HG02759 (cell line): ENCODE measurements around the gene ZDHHC5.

Source experiments
- ATAC-seq: cut with Tn5 transposase; IDR thresholded peaks from one replicate; pipeline ENCODE4 v1.9.1; 2021; ENCODE audit warnings: mild to moderate bottlenecking, moderate library complexity; ENCODE audit not compliant: unreplicated experiment

The ZDHHC5 gene, protein sequence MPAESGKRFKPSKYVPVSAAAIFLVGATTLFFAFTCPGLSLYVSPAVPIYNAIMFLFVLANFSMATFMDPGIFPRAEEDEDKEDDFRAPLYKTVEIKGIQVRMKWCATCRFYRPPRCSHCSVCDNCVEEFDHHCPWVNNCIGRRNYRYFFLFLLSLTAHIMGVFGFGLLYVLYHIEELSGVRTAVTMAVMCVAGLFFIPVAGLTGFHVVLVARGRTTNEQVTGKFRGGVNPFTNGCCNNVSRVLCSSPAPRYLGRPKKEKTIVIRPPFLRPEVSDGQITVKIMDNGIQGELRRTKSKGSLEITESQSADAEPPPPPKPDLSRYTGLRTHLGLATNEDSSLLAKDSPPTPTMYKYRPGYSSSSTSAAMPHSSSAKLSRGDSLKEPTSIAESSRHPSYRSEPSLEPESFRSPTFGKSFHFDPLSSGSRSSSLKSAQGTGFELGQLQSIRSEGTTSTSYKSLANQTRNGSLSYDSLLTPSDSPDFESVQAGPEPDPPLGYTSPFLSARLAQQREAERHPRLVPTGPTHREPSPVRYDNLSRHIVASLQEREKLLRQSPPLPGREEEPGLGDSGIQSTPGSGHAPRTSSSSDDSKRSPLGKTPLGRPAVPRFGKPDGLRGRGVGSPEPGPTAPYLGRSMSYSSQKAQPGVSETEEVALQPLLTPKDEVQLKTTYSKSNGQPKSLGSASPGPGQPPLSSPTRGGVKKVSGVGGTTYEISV

DNA sequence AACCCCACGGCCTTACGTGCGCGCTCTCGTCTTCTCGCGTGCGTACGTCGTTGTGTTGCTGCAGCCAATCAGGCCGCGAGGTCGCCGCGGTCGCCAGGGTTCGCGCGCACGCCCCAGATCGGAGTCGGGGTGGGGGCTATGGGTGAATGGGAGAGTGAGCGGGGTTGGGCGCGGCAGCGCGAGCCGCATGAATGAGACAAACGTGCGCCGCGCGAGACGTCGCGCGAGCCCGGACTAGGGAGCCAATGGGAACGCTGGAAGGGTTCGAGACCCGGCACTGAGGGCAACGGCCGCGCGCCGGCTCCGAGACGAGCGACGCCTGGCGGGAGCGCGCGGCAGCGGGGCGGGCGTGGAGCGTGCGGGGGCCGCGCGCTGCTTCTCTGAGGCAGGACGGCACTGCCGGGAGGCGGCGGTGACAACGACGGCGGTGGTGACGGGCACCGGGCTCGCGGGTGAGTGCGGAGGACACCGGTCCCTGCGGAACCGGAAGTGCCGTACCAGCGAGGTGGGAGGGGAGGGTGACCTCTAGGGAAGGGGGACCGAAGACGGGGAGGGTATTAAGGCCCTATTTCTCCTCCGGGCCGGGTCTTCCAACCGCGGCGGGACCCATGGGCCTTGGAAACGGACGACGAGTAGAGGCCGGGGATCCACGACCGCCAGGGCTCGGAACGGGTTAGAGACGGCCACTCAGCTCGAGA is at the start of gene ZDHHC5:
Gene ZDHHC5, plus strand, starts transcription at position 379 of the 698 bp plus-strand sequence. CDS start 4,977 bp downstream, outside the sequence.
- peak; percentile 88 for ATAC-seq

DNA sequence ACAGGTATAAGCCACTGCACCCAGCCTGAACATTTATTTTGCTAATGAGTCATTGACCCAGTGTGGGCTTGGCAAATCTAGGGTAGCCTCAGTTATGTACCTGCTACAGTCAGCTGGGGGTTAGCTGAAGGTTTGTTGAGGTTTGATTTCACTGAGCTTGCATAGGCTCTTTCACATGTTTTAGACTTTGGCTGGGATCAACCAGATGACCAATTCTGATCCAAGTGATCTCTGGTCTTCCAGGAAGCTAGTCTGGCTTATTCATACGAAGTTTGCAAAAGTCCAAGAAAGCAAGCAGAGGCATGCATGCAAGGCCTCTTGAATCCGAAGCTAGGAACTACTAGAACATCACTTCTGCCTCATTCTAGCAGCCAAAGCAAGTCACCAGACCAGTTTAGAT is 49.5 kb upstream of the ZDHHC5 start:
- ATAC-seq: no peak

DNA sequence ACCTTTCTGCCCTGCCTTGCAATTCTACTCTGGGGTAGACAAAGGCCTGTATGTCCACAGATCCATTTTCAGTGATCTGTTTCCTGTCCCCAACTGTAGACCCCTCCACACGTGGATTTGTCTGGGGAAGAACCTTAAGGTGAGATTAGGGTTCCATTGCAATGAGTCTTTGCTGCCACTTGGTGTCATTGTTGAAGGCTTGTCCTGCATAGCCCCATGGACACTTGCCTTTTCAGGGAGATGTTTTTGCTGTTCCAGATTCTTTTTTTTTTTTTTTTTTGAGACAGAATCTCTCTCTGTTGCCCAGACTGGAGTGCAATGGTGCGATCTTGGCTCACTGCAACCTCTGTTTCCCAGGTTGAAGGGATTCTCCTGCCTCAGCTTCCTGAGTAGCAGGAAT is 48.6 kb upstream of the ZDHHC5 start:
- ATAC-seq: no peak

DNA sequence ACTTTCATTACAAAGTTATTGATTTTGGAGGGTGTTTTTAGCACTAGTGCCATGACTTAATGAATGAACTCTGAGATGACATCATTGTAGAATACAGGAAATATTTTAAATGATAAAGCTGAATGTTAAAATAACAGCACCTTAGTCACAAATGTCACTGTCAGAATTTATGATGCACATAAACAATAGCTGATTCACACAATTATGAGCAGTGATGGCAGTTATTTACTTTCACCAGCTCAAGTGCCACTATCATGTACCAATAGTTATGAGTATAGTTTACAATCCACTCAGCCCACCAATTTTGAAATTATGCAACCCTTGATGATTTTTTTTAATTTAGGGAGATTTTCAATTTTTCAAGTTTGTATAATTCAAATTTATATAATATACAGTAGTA is 47.4 kb upstream of the ZDHHC5 start:
- no peak for ATAC-seq

DNA sequence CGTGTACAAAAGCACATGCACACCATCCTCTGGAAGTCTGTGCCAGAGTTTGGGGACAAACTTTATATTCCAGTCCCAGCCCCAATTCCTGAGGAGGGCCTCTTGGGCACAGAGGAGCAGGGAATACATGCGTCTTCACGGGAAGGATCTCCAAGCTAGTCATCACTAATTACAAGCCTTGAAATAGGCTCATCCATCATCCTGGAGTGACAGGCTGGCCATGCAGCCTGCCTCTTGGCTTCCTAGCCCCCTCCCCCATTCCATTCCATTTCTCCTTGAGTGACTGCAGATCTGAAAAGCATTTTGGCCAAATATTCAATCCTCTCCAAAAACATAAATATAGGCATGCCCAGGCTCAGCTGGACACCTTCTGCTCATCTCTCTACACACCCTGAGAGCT is 45.7 kb upstream of the ZDHHC5 start:
- no peak for ATAC-seq

DNA sequence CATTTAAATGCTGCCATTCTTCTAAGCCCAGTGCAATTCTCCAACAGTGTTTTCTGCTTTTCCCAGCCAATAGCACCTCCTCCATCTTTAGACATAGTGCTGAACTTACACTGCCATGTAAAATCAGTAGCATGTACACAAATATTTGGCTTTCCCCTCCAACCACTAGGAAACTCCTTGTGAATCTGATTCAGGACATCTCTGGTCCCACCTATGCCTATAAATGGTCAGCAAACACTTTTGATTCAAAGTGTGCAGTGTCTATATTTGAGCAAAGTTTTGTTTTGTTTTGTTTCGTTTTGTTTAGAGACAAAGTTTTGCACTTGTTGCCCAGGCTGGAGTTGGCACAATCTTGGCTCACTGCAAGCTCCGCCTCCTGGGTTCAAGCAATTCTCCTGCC is 43.0 kb upstream of the ZDHHC5 start:
- ATAC-seq: no peak

DNA sequence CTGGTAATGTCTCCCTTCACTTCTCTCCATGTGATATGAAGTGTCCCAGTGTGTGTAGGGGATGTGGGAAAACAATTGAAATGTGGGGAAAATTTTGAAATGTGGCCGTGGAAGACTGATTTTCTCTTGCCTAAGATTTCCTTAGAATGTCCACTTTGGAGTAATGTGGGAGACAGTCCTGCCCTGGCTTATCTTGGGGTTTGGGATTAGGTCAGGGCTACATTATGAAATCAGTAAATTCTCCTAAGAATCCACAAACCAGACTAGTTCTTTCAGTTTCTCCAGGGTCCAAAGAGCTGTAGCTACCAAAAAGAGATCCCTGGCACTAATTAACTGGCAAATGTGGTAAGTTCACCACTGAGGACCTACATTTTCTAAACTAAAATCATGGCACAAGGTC is 41.0 kb upstream of the ZDHHC5 start:
- no peak for ATAC-seq

DNA sequence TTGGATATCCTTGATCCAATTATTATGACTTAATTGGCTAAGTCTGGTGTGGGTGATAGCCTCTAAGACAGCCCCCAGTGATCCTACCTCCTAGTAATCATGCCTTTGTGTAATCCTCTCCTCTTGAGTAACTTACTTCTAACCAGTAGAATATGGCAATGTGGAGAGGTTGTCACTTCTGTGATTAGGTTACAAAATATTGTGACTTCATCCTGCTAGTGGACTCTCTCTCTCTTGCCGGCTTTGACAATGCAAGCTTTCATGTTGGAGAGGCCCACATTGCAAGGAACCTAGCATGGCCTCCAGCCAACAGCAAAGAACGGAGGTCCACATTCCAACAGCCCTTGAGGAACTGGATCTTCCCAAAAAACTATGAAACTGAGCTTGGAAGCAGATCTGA is 37.7 kb upstream of the ZDHHC5 start:
- no peak for ATAC-seq

DNA sequence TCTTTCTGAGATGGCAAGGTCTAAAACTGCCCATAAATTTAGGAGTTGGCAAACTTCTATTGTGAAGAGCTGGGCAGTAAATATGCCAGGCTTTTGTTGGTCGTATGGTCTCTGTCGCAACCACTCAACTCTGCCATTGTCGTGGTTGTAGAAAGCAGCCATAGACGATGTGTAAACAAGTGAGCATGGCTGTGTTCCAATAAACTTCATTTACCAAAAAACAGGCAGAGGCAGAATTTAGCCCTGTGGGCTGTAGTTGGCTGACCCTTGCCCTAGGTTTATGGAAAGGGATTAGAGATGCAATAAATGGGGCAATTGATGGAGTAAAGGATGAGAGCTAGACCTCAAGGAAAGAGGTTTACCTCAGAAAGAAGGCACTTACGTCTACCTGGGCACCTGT is 35.8 kb upstream of the ZDHHC5 start:
- no peak for ATAC-seq

DNA sequence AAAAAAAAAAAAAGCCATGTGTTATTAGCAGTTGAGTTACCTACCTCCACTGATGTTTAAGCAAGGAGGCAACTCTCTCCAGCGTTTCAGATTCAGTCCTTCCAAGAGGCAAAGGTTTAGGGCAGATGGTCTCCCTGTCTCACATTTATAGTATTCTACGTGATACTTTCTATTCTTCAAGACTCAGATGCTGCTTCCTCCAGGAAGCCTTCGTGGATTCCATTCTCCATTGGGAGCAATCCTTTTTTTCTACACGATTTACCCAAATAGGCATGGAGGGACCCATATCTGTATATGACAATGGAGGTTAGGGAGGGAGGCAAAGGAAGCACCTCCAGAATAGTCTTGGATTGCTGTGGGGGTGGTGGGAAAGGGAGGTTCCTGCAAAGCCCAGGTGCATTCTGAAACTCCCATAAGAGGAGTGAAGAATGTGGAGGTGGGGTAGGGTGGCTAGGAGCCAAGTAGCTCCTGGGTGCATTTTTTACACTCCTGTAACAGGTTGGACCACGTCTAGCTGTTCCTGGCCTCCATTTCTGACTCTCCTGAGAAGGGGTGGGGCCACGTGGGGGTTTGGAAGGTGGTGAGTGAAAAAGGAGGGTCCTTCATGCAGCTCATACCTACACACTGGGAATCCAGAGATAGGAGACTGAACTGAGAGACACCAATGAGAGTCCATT is 34.4 kb upstream of the ZDHHC5 start:
- ATAC-seq: no peak

DNA sequence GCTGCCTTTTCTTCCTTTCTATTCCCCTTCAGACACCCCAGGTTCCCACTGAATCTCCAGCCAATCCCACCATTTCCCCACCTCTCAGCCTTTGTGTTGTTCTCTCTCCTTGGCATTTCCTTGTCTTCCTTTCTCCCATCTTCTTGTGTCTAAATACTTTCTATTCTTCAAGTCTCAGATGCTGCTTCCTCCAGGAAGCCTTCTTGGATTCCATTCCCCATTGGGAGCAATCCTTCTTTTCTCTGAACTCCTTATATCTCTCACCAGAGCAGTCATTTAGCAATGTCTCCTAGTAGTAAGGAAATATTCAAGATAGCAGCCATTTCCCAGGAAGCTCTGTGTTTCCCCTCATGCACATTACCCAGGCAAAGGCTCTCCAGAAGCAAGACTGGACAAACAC is 33.6 kb upstream of the ZDHHC5 start:
- ATAC-seq: no peak

DNA sequence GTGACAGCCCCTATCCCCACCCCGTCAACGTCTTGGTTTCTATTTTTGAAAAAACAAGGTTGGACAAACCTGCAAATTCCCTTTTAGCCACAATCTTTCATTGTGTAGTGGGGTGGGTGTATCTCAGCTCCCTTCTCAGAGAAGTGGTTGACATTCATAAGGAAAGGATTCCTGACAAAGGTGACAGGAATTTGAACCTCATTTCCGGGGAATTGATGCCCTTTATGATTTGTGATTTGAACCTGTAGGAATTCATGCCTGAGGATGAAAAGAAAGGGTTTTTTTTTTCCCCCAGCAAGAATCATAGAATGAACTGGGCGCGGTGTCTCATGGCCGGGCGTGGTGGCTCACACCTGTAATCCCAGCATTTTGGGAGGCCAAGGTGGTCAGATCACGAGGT is 32.7 kb upstream of the ZDHHC5 start:
- no peak for ATAC-seq

DNA sequence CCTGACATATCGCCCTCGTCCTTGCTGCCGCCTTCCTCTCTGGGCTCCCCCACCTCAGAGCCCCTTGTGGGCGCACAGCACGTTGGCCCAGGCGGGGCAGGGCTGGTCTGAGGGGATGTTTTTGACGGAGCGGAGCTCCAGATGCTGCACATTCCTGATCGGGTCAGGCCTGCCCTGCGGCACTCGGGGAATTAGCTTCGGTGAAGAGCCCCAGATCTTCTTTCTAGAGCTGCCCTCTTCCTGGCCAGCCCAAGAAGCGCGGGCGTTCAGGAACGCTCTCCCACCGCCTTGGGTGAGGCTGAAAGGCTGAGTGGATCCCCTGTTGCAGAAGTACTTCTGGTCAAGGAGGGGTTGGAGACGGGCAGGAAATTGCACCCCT is 30.3 kb upstream of the ZDHHC5 start:
- no peak for ATAC-seq

DNA sequence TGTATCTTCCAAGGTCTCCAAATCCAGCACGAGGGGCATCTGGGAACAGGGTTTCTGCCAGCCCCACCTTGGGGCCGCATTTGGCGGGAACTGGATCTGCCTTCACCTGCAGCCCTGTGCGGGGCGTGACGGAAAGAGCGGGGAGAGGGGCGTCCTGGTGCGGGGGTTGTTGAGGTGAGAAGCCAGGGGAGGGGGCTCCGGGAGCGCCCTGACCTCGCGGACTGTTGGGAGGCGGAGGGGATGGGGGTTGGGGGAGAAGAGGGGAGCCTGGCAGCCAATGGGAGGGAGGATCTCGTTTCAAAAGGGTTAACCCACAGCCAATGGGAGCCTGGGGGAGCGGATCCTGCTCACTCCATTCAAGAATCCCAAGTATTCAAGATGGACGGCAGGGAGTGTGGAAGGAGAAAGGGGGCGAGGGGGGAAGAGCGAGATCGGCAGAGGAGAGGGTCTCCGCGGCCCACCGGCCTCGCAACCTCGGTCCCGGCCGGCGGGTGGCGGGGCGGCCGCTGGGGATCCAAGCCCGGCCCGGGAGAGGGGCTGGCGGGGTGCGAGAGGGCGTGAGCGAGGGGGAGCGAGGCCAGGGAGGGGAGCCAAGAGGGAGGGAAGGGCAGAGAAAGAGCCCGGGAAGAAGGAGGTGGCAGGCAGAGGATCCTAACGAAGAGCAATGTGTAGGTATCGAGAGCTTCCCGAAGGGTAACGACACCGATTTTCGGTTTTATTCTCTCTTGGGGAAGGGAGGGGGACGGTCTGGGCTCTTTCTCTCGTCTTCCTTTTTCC is 29.7 kb upstream of the ZDHHC5 start:
- peak; percentile 40 for ATAC-seq

DNA sequence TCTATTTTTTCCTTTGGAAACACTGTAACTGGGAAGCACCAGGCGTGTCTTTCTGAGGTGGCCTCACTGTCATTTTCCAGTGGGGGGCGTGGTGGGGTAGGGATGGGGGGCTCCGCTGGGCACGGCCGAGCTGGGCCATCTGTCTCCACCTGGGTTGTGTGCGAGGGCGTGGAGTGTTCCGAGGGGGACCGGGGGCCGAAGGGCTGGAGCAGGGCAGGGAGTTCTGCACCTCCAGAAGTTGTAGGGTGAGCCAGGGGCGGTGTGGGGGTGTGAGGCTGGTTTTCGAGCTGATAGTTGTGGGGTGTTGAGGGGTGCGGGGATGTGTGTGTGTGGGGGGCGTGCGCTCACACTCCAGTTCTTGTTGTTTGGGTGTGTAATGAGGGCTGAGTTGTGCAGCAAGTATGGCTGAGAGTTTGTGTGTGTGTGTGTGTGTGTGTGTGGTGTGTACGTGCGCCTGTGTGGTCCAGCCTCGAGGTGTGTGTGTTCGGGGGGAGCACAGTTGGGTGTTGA is 29.0 kb upstream of the ZDHHC5 start:
- ATAC-seq: no peak

DNA sequence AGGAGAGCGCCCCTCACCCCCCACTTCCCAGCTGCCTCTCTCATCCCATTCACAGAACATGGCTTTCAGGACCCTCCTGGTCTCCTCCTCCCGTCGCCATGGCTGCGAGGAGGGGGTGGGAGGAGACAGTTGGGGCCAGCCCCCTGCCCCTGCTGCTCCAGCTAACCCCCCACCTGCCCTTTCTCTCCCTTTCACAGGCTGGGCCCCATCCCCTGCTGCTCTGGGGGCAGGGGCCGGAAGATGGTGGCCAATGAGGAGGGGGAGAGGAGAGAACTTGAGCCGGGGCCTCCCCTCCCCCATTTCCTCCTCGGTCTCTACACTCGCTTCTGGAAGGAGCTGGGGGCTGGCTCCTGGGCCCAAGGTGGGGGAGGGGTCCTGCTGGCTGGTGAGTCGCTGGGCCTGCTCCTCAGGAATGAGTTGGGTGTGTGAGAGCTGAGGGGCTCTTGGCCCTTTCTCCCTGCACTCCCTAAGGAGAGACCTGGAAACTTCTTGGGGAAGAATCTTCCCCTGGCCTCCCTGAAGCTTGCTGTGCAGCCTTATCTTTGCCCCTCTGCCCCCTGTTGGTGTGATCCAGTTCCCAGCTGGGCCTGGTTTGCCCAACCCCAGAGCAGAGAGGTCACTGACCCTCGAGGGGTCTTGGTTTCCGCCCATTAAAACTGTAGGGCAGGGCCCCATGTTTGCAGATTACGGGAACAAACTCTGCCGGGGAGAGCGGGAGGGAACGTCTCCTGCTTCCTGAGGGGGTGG is 28.4 kb upstream of the ZDHHC5 start:
- no peak for ATAC-seq

DNA sequence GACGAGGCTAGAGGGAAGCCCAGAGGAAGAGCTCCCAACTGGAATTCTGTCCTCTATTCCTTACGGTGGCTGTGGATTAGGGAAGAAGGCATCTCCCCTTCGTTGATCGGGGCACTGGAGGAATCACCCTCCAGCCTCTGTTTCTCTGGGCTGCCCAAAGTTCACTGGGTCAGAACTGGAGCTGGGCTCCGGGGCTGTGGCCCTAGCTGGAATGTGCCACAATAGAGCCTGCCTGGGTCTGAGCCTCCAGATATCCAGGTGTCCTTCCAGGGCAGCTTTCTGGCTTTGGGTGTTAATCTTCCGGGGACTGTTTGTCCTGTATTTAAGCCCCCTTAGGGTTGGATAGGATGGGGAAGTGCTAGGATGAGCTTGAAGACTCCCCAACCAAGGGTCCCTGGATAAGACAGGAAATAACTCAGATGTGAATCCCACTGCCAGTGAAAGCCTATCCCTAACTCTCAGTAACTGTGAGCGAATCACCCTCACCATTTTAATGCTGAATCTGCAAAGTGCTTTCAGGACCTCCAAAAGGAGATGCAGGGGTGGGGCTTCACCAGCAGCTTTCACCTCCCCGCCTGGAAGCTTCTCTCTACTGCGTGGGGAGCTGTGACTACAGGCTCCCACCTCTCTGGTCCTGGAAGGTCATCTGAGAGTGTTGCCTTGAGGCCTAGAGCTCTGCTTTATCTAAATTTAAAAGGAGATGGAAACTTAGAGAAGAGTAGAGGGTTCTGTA is 27.7 kb upstream of the ZDHHC5 start:
- no peak for ATAC-seq

DNA sequence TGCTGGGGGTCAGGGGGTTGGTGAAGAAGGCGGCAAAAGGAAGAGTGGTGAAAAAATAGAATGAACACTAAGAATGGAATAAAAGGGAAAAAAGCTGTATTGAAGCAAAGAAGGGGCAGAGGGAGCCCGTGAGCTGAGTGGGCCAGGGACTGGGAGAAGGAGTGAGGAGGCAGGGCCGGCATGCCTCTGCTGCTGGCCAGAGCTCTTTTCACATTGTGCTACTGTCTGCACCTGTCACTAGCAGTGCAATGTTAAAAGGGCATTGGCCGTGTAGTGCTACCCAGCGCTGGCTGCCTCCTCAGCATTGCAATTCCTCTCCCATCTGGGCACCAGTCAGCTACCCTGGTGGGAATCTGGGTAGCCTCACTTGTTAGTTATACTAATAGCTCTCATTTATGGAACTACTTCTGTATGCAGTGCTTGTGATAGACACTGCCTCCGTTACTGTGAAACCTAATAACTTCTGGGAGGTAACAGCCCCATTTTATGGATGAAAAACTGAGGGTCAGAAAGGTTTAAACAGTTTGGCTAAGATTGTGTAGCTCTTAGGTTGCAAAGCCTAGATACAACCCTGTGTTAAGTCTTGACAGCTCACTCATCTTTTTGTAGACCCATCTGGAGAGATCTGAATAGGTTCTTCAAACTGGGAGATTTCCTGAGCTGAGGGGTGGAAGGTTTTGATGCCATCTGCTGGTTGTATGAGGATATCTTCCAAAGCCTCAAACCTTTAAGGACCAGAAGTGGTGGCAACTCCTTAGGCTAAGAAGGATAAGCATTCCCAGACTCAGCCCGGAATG is 26.7 kb upstream of the ZDHHC5 start:
- no peak for ATAC-seq
